Endothelial cell (in vitro differentiated cells): Measurements from ENCODE around the gene CSF1R. TPM values are rescaled to one million over a fixed set of nuclear protein-coding genes. Genes with fewer than 3 reads are reported as not detected.
A peak's percentile ranks its signal among the peaks of the same experiment; 100 is the strongest.
"Not testable (repeated sequence)": the region's sequence is repeated elsewhere in the genome, so short reads cannot be mapped to it uniquely, and the experiment has no call there.

Experiments used
- DNase-seq: peaks from one replicate; pipeline ENCODE4 v3.0.0; 2021; ENCODE audit warnings: low spot score
- H3K27ac Mint-ChIP-seq: one replicate; pipeline ENCODE4 v1.8.0; 2021; ENCODE audit warnings: mixed read lengths, inconsistent platforms; ENCODE audit not compliant: unreplicated experiment
- H3K27me3 Mint-ChIP-seq: one replicate; pipeline ENCODE4 v1.8.0; 2021; ENCODE audit warnings: mild to moderate bottlenecking, moderate library complexity, mixed read lengths, inconsistent platforms; ENCODE audit not compliant: unreplicated experiment
- H3K36me3 Mint-ChIP-seq: one replicate; pipeline ENCODE4 v1.8.0; 2021; ENCODE audit warnings: mild to moderate bottlenecking, low read depth, mixed read lengths, inconsistent platforms; ENCODE audit not compliant: unreplicated experiment
- H3K4me1 Mint-ChIP-seq: one replicate; pipeline ENCODE4 v1.8.0; 2021; ENCODE audit warnings: mild to moderate bottlenecking, mixed read lengths, inconsistent platforms; ENCODE audit not compliant: unreplicated experiment
- H3K4me3 Mint-ChIP-seq: one replicate; pipeline ENCODE4 v1.8.0; 2021; ENCODE audit warnings: mild to moderate bottlenecking, mixed read lengths, inconsistent platforms; ENCODE audit not compliant: unreplicated experiment
- H3K9me3 Mint-ChIP-seq: one replicate; pipeline ENCODE4 v1.8.0; 2021; ENCODE audit warnings: mixed read lengths, inconsistent platforms; ENCODE audit not compliant: unreplicated experiment
- CTCF ChIP-seq: fragments of 200-600 bp; sonication (generic); IDR thresholded peaks from one replicate; pipeline ENCODE4 v1.5.0; 2021; ENCODE audit warnings: antibody characterized with exemption; ENCODE audit not compliant: unreplicated experiment
- total RNA-seq: library from RNA; stranded (reverse); fragmentation: NEBNext Ultra II Directional; extraction: Animal tissue kit (Norgen Biotek cat#: 25700); gene quantifications from one replicate; pipeline ENCODE4 v1.2.1, GENCODE V29; 2021; ENCODE audit not compliant: unreplicated experiment

The CSF1R gene
- total RNA-seq, 1 donor from 2014 or later = 2.7 TPM

- H3K27ac Mint-ChIP-seq = no peak overlapping the region
- DNase-seq = no peak
Observed at GRCh38 chr5:150038547-150038946, 47.8 kb downstream of the CSF1R start.

GRCh38 chr5:150036513-150036912 lies 49.8 kb downstream of the CSF1R start:
- Mint-ChIP-seq H3K4me3 (no peak overlapping the region), H3K9me3 (no peaks in the 10 kb centered on the region), H3K4me1 (no peaks in the 10 kb centered on the region), H3K27ac (no peak overlapping the region), H3K27me3 (peaks cover 8% of the 10 kb centered on the region), H3K36me3 (peaks cover 60% of the 10 kb centered on the region)
- DNase-seq = no peak
- no peak for TF ChIP-seq CTCF

More at GRCh38 chr5:150038547-150038946, 47.8 kb downstream of the CSF1R start:
- H3K27me3 Mint-ChIP-seq = peaks cover 4% of the 10 kb centered on the region
- H3K4me3 Mint-ChIP-seq = no peak overlapping the region
- peaks cover 53% of the 10 kb centered on the region for H3K36me3 Mint-ChIP-seq
- TF ChIP-seq CTCF = no peak
- H3K9me3 Mint-ChIP-seq = no peaks in the 10 kb centered on the region
- peaks cover 1% of the 10 kb centered on the region for H3K4me1 Mint-ChIP-seq

- no peaks in the 10 kb centered on the region for H3K9me3 Mint-ChIP-seq
- no peak overlapping the region for H3K4me3 Mint-ChIP-seq
- no peak for TF ChIP-seq CTCF
- peaks cover 53% of the 10 kb centered on the region for H3K36me3 Mint-ChIP-seq
- H3K27ac Mint-ChIP-seq = no peak overlapping the region
- DNase-seq = no peak
- no peaks in the 10 kb centered on the region for H3K4me1 Mint-ChIP-seq
- peaks cover 8% of the 10 kb centered on the region for H3K27me3 Mint-ChIP-seq
Observed at GRCh38 chr5:150035139-150035895, 51.0 kb downstream of the CSF1R start.

- Mint-ChIP-seq H3K4me1 (no peaks in the 10 kb centered on the region), H3K27ac (no peak overlapping the region), H3K36me3 (peaks cover 51% of the 10 kb centered on the region), H3K4me3 (no peak overlapping the region), H3K27me3 (peaks cover 8% of the 10 kb centered on the region), H3K9me3 (no peaks in the 10 kb centered on the region)
- DNase-seq = no peak
- no peak for TF ChIP-seq CTCF
Observed at GRCh38 chr5:150034662-150035061, 51.7 kb downstream of the CSF1R start.

- Mint-ChIP-seq H3K27ac (no peak overlapping the region), H3K4me1 (no peaks in the 10 kb centered on the region), H3K27me3 (peaks cover 8% of the 10 kb centered on the region), H3K9me3 (no peaks in the 10 kb centered on the region), H3K36me3 (peaks cover 52% of the 10 kb centered on the region), H3K4me3 (peak overlapping the region; percentile 37)
- DNase-seq = no peak
- no peak for TF ChIP-seq CTCF
Observed at GRCh38 chr5:150033334-150033733, 53.0 kb downstream of the CSF1R start.

GRCh38 chr5:150028047-150028446 lies 58.3 kb downstream of the CSF1R start:
- not testable (repeated sequence) for H3K27me3 Mint-ChIP-seq, H3K9me3 Mint-ChIP-seq, H3K4me1 Mint-ChIP-seq, H3K4me3 Mint-ChIP-seq, H3K27ac Mint-ChIP-seq, DNase-seq
- H3K36me3 Mint-ChIP-seq = peaks cover 23% of the 10 kb centered on the region
